ENCODE measurements around the gene OSBPL10. TPM values are rescaled to one million over a fixed set of nuclear protein-coding genes. Genes with fewer than 3 reads are reported as not detected.
A peak's percentile ranks its signal among the peaks of the same experiment; 100 is the strongest.
"Not testable (repeated sequence)": the region's sequence is repeated elsewhere in the genome, so short reads cannot be mapped to it uniquely, and the experiment has no call there.

The OSBPL10 gene
- total and polyA plus RNA-seq, 5 experiments from 2014 or later: 0.03 to 11.2 (median 0.08) TPM

DNA sequence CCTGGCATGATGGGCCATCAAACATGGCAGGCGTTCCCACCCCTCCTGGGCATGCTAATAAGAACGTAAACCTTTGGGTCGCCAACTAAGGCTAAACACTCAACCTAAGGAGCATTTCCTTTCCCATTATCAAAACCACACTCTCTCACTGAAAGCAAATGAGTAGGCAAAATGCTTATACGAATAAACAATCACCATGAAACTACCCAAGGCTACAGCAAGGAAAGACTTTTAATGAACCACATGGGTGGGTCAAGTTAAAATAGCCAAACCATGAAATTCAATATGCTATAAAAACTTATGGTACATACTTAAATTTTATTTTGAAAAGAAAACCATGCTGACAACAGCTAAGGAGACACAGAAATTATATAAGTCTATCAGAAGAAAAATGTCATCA is 180.6 kb downstream of the OSBPL10 start:
- Mint-ChIP-seq H3K4me1 (peaks cover 0 to 17% (median under 1%) of the 10 kb centered on the region in 4 donors), H3K27ac (no peak overlapping the region), H3K4me3 (no peak overlapping the region), H3K27me3 (peaks cover 0 to 1% (median 0%) of the 10 kb centered on the region in 5 donors), H3K36me3 (no peaks in the 10 kb centered on the region), H3K9me3 (peaks cover 0 to 2% (median 0%) of the 10 kb centered on the region in 9 donors)
- DNase-seq: no peak
- POLR2A ChIA-PET: no interaction called here
- ATAC-seq: no peak

GRCh38 chr3:31798840-31799239 is 182.2 kb downstream of the OSBPL10 start:
- Mint-ChIP-seq H3K27me3 (peaks cover 0 to 1% (median 0%) of the 10 kb centered on the region in 5 donors), H3K27ac (peak overlapping the region in 1 of 10 donors; percentile 34), H3K36me3 (no peaks in the 10 kb centered on the region), H3K4me3 (no peak overlapping the region), H3K9me3 (peaks cover 0 to 2% (median 0%) of the 10 kb centered on the region in 9 donors), H3K4me1 (peaks cover 0 to 13% (median under 1%) of the 10 kb centered on the region in 4 donors)
- DNase-seq (no peak), ATAC-seq (no peak)
- POLR2A ChIA-PET: no interaction called here

- H3K27ac Mint-ChIP-seq: no peak overlapping the region
- H3K4me3 Mint-ChIP-seq: no peak overlapping the region
- H3K27me3 Mint-ChIP-seq: no peaks in the 10 kb centered on the region
- peaks cover 0 to 1% (median 0%) of the 10 kb centered on the region in 4 donors for H3K4me1 Mint-ChIP-seq
- POLR2A ChIA-PET: no interaction called here
- ATAC-seq (no peak), DNase-seq (no peak)
- no peaks in the 10 kb centered on the region for H3K36me3 Mint-ChIP-seq
- peaks cover 0 to 2% (median 0%) of the 10 kb centered on the region in 9 donors for H3K9me3 Mint-ChIP-seq
Observed at GRCh38 chr3:31793821-31794220, 187.2 kb downstream of the OSBPL10 start.

DNA sequence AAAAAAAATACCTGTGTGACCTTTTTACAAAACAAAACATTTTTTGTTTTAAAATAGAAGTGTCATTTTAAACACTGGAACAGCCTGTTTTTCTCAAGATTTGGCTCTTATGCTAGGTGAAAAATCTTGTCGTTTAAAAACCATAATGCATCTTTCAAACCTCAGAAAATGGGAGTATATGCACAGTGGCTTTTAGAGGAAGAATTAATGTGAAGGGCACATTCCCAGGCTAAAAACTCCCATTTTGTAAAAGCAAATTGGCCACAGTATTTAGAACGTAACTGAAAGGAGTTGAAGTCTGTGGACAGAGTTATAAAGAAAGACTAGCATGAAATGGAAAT is 190.0 kb downstream of the OSBPL10 start:
- Mint-ChIP-seq H3K4me1 (no peaks in the 10 kb centered on the region), H3K27me3 (no peaks in the 10 kb centered on the region), H3K9me3 (no peaks in the 10 kb centered on the region), H3K4me3 (no peak overlapping the region), H3K36me3 (no peaks in the 10 kb centered on the region), H3K27ac (no peak overlapping the region)
- no peak for ATAC-seq
- POLR2A ChIA-PET: no interaction called here
- no peak for DNase-seq

- Mint-ChIP-seq H3K4me1 (no peaks in the 10 kb centered on the region), H3K36me3 (no peaks in the 10 kb centered on the region), H3K9me3 (no peaks in the 10 kb centered on the region), H3K4me3 (no peak overlapping the region), H3K27me3 (no peaks in the 10 kb centered on the region), H3K27ac (no peak overlapping the region)
- no peak for DNase-seq
- POLR2A ChIA-PET: no interaction called here
- ATAC-seq: no peak
Observed at GRCh38 chr3:31790193-31791089, 190.6 kb downstream of the OSBPL10 start.

GRCh38 chr3:31789429-31789828 is 191.6 kb downstream of the OSBPL10 start:
- no peak for DNase-seq
- H3K27ac Mint-ChIP-seq: no peak overlapping the region
- H3K27me3 Mint-ChIP-seq: no peaks in the 10 kb centered on the region
- ATAC-seq: no peak
- H3K4me1 Mint-ChIP-seq: no peaks in the 10 kb centered on the region
- POLR2A ChIA-PET: no interaction called here
- H3K9me3 Mint-ChIP-seq: no peaks in the 10 kb centered on the region
- H3K4me3 Mint-ChIP-seq: no peak overlapping the region
- H3K36me3 Mint-ChIP-seq: no peaks in the 10 kb centered on the region

GRCh38 chr3:31785734-31786133 is 195.3 kb downstream of the OSBPL10 start:
- peaks cover 0 to 2% (median 0%) of the 10 kb centered on the region in 9 donors for H3K9me3 Mint-ChIP-seq
- H3K27ac Mint-ChIP-seq: no peak overlapping the region
- no peak for ATAC-seq
- DNase-seq: no peak
- H3K4me1 Mint-ChIP-seq: no peaks in the 10 kb centered on the region
- H3K27me3 Mint-ChIP-seq: peaks cover 0 to under 1% (median 0%) of the 10 kb centered on the region in 5 donors
- POLR2A ChIA-PET: no interaction called here
- H3K4me3 Mint-ChIP-seq: no peak overlapping the region
- H3K36me3 Mint-ChIP-seq: no peaks in the 10 kb centered on the region

- no peak for ATAC-seq
- POLR2A ChIA-PET: no interaction called here
- H3K9me3 Mint-ChIP-seq: peaks cover 0 to 2% (median 0%) of the 10 kb centered on the region in 9 donors
Observed at GRCh38 chr3:31785286-31785685, 195.8 kb downstream of the OSBPL10 start.

GRCh38 chr3:31783851-31784250 is 197.2 kb downstream of the OSBPL10 start:
- H3K9me3 Mint-ChIP-seq, H3K4me1 Mint-ChIP-seq, DNase-seq, POLR2A ChIA-PET, ATAC-seq, H3K4me3 Mint-ChIP-seq, H3K36me3 Mint-ChIP-seq, H3K27ac Mint-ChIP-seq: not testable (repeated sequence)
- peaks cover 0 to 16% (median 2%) of the 10 kb centered on the region in 5 donors for H3K27me3 Mint-ChIP-seq

More at GRCh38 chr3:31785286-31785685, 195.8 kb downstream of the OSBPL10 start:
- Mint-ChIP-seq H3K36me3 (no peaks in the 10 kb centered on the region), H3K27me3 (peaks cover 0 to 5% (median 0%) of the 10 kb centered on the region in 5 donors), H3K4me1 (no peaks in the 10 kb centered on the region), H3K4me3 (no peak overlapping the region), H3K27ac (no peak overlapping the region)
- no peak for DNase-seq

GRCh38 chr3:31782306-31782705 is 198.8 kb downstream of the OSBPL10 start:
- ATAC-seq, H3K9me3 Mint-ChIP-seq, DNase-seq, H3K4me1 Mint-ChIP-seq, H3K27ac Mint-ChIP-seq, POLR2A ChIA-PET, H3K36me3 Mint-ChIP-seq, H3K4me3 Mint-ChIP-seq: not testable (repeated sequence)
- peaks cover 0 to 19% (median 2%) of the 10 kb centered on the region in 5 donors for H3K27me3 Mint-ChIP-seq

DNA sequence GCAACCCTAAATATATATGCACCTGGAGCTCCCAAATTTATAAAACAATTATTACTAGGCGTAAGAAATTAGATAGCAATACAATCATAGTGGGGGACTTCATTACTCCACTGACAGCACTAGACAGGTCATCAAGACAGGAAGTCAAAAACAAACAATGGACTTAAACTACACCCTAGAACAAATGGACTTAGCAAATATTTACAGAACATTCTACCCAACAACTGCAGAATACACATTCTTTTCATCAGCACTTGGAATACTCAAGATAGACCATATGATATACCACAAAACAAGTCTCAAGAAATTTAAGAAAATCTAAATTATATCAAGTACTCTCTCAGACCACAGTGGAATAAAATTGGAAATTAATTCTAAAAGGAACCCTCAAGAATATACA is 201.5 kb downstream of the OSBPL10 start:
- Mint-ChIP-seq H3K4me3 (no peak overlapping the region), H3K4me1 (peaks cover 0 to 6% (median 0%) of the 10 kb centered on the region in 4 donors), H3K27ac (no peak overlapping the region), H3K36me3 (peaks cover 0 to 5% (median 0%) of the 10 kb centered on the region in 3 donors), H3K27me3 (peaks cover 0 to 20% (median 4%) of the 10 kb centered on the region in 5 donors), H3K9me3 (peaks cover 0 to 11% (median 2%) of the 10 kb centered on the region in 9 donors)
- POLR2A ChIA-PET: no interaction called here
- DNase-seq (no peak), ATAC-seq (no peak)

DNA sequence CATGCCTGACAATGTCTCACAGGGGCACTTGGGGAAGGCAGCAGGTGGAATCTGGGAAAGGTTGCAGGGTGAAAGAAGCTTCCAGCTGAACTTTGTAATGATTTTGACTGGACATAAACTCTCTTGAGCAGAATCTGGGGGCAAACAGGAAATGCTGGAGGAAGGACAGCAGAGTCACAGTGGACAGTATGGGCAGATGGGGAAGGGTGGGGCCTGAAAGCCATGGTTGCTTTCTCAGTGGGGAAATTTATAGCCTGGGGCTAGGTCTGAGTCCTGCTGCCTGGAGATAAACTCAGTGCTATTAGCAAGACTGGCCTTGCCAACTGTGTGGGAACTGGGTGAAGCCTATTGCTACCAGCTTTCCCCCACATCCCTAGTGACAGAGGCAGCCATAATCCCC is 203.2 kb downstream of the OSBPL10 start:
- peaks cover 0 to 5% (median 0%) of the 10 kb centered on the region in 3 donors for H3K36me3 Mint-ChIP-seq
- H3K27me3 Mint-ChIP-seq: peaks cover 0 to 30% (median 4%) of the 10 kb centered on the region in 5 donors
- no peak overlapping the region for H3K4me3 Mint-ChIP-seq
- H3K9me3 Mint-ChIP-seq: peaks cover 0 to 11% (median 2%) of the 10 kb centered on the region in 9 donors
- ATAC-seq (no peak), DNase-seq (no peak)
- H3K4me1 Mint-ChIP-seq: peaks cover 0 to 6% (median 0%) of the 10 kb centered on the region in 4 donors
- H3K27ac Mint-ChIP-seq: no peak overlapping the region
- POLR2A ChIA-PET: no interaction called here

DNA sequence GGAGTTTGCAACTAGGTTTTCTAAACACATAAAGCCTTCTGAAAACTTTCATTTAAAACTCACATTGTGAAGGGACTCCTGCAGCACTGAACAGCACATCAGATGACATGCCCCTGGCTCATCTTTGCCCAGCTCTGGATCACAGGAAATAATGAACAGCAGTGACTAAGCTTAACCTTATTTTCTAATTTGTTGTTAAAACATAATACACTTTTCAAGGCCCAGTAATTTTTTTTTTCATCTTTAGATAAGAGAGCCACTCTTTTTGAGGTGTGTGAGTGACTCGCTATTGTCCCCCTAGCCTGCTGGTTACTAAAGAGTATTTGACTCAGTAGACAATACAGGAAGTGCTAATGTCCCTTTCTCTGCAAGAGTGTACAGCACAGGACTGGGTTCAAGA is 204.0 kb downstream of the OSBPL10 start:
- peaks cover 0 to 11% (median 0%) of the 10 kb centered on the region in 9 donors for H3K9me3 Mint-ChIP-seq
- peaks cover 0 to 5% (median 0%) of the 10 kb centered on the region in 3 donors for H3K36me3 Mint-ChIP-seq
- H3K4me1 Mint-ChIP-seq: peaks cover 0 to 6% (median 0%) of the 10 kb centered on the region in 4 donors
- no peak overlapping the region for H3K27ac Mint-ChIP-seq
- POLR2A ChIA-PET: no interaction called here
- H3K27me3 Mint-ChIP-seq: peaks cover 0 to 30% (median 4%) of the 10 kb centered on the region in 5 donors
- DNase-seq (no peak), ATAC-seq (no peak)
- no peak overlapping the region for H3K4me3 Mint-ChIP-seq

Measured in naive thymus-derived CD8-positive, alpha-beta T cell (primary cell).